ENCODE data around the gene ARHGEF4.
A peak's percentile ranks its signal among the peaks of the same experiment; 100 is the strongest.

ARHGEF4 gene

GRCh38 chr2:130921164-130921476 lies 84.4 kb downstream of the ARHGEF4 start:
- no peak for DNase-seq

GRCh38 chr2:130922417-130922816 lies 85.7 kb downstream of the ARHGEF4 start:
- no peak for DNase-seq

GRCh38 chr2:130928385-130928784 lies 91.7 kb downstream of the ARHGEF4 start:
- DNase-seq, result no peak

GRCh38 chr2:130930740-130931659 lies 94.3 kb downstream of the ARHGEF4 start:
- no peak for DNase-seq

GRCh38 chr2:130933501-130933900 lies 96.8 kb downstream of the ARHGEF4 start:
- no peak for DNase-seq

DNA sequence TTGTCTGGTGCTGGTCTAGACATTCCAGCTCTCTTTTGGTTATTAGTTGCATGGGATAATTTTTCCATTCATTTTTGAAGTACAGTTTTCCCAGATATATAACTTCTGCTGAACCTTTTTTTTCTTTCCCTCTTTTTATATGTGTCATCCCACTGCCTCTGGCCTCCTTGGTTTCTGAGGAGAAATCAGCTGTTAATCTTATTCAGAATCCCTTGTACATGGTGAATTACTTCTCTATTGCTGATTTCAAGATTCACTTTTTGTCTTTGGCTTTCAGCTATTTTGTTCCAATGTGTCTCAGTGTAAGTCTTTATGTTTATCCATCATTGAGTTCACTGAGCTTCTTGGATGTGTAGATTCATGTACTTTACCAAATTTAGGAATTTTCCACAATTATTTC lies 99.7 kb downstream of the ARHGEF4 start:
- peak; percentile 10 to 24 for DNase-seq

GRCh38 chr2:130947967-130948366 lies 111.3 kb downstream of the ARHGEF4 start:
- no peak for DNase-seq

GRCh38 chr2:130949954-130950353 lies 113.2 kb downstream of the ARHGEF4 start:
- no peak for DNase-seq

DNA sequence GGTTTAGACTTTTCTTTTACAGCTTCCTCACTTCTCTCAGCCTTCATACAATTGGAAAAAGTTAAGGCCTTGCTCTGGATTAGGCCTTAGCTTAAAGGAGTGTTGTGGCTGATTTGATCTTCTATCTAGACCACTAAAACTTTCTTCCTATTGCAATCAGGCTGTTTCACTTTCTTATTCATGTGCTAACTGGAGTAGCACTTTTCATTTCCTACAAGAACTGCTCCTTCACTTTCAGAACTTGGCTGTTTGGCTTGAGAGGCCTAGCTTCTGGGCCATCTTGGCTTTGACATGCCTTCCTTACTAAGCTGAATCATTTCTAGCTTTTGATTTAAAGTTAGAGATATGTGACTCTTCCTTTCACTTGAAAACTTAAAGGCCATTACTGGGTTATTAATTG lies 114.3 kb downstream of the ARHGEF4 start:
- DNase-seq, result no peak

DNA sequence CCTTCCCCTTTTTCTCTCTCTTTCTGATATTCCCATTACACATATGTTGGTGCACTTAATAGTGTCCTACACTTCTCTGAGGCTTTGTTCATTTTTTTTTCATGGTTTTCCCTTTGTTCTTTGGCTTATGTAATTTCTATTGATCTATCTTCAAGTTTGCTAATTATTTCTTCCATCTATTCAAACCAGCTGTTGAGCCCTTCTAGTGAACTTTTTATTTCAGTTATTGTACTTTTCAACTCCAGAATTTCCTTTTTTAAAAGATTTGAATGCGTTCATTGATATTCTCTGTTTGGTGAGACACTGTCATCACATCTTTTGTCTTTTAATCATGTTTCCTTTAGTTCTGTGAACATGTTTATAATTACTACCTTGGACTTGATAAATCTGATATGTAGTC lies 118.2 kb downstream of the ARHGEF4 start:
- DNase-seq, result no peak

- peak; percentile 83 to 85 for DNase-seq
Measured at GRCh38 chr2:130957915-130958314, 121.2 kb downstream of the ARHGEF4 start.

- DNase-seq, result no peak
Measured at GRCh38 chr2:130963196-130963848, 126.6 kb downstream of the ARHGEF4 start.

DNA sequence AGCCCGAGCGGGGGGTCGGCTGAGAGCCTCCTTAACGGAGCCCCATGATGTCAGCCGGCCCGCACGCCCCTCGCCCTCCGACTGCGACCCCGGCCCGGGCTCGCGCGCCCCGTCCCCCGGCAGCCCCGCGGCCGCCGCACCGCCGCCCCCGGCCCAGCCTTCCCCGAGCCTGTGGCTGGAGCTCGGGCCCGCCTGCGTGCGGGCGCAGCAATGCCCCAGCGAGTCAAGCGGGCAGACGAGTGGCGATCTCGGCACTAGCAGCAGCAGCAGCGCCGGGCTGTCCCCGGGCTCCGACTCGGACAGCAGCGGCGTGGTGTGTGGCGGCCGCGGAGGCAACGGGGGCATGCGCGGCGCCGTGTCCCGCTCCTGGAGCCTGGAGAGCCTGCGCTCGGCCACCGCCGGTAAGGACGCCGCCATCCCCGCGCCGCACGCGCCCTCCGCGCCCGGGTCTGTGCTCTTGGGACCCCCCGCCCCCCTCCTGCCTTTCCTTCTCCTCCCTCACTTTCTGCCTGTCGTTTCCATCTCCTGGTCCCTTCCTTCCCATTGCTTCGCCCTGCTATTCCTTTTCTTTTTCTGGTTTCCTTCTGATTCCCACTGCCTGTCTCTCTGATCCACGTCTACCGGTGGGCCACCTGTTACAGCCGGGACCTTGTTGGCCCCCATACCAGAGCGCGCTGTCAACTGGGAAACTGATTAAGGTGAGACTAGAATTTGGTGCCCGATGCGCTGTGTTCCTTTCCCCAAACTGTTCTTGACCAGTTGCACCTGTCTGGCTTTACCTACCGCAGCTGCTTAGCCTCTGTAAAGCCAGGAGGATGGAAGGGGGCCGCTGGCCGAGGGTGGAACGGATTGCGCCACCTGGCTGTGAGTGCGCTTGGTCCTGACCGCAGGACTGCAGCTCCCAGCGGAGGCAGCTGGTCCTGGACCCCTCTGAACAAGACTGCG lies 127.4 kb downstream of the ARHGEF4 start:
- no peak for DNase-seq

DNA sequence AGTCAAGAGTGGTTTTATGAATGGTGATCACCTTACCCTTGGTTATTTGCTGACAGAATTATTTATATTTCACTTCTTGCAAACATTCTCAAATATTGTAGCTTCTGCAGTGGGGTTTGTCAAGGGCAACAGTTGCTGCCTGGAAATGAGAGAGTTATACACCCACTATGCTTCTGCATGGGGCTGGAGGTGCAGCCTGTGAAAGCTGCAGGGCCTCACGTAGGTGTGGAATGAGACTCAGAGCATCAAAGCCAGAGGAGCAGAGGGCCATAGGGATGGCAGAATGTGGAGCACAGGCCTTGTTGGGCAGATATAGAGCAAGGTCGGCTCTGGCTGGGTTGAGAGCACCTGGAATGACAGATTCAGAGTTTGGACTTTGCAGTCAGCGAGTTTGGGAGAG lies 128.2 kb downstream of the ARHGEF4 start:
- no peak for DNase-seq

- DNase-seq, result no peak
Measured at GRCh38 chr2:130966149-130966774, 129.5 kb downstream of the ARHGEF4 start.

- DNase-seq, result no peak
Measured at GRCh38 chr2:130966775-130967490, 130.2 kb downstream of the ARHGEF4 start.

DNA sequence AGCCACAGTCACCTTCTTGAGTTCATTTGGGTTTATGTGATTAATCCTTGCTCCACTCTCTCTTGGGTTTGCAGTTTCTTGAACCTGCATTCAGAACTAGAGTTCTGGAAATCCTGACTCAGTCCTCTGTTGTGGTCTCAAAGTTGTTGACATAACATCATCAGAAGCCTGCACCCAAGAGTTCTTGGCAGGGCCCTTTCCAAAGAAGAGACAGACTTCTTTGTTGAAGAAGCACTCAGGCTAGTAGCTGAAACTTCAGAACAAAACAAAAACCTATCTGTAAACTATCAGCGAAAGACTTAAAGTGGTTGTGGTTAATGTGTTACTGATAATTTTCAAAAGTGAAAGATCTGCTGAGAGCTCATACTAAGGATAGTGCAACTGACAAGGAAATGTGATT lies 135.7 kb downstream of the ARHGEF4 start:
- no peak for DNase-seq

DNA sequence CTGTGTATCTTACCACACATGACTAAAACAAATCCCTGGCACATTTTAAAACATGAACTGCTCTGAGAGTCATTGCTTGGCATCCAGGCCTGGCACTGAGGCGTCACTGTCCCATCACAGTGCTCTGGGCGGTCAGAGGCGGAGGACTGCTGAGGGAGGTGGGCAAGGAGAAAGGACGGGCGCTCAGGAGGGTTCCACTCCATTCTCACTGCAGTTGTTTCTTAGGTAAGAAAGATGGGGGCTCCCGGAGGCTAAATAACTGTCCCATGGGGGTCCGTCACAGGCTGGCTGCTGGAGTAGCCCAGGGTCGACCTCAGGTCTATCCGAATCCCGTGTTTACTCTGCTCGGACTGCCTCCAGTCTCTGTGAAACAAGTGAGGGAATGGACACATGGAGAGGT lies 139.0 kb downstream of the ARHGEF4 start:
- DNase-seq, result no peak

GRCh38 chr2:130976591-130977237 lies 140.0 kb downstream of the ARHGEF4 start:
- no peak for DNase-seq

- DNase-seq, result no peak
Measured at GRCh38 chr2:130977461-130978050, 140.8 kb downstream of the ARHGEF4 start.

DNA sequence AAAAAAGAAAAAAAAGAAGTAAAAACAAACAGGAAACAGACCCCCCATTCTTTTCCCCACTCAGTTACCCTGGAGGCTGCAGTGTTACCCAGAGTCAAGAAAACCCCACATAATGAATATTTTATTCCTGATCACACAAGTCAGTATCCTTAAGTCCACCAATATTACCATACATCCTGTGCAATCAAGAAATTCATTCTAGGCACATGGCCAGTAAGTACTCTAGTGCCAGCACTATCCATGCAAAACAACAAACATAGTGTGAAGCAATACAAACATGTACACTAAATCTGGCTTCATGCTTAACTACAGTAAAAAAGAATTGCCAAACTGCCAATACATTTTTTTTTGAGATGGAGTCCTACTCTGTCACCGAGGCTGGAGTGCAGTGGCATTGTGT lies 145.0 kb downstream of the ARHGEF4 start:
- DNase-seq, result no peak

All from Kasumi-1 (cell line).